HG03457 (cell line): ENCODE measurements around the gene CCL8.

ENCODE experiments used
- ATAC-seq: cut with Tn5 transposase; IDR thresholded peaks from one replicate; pipeline ENCODE4 v1.9.1; 2021; ENCODE audit warnings: moderate number of reproducible peaks; ENCODE audit not compliant: unreplicated experiment

CCL8 gene

GRCh38 chr17:34366529-34367107, 47.4 kb downstream of the CCL8 start:
- ATAC-seq: no peak

GRCh38 chr17:34367486-34368195, 48.4 kb downstream of the CCL8 start:
- ATAC-seq: no peak

DNA sequence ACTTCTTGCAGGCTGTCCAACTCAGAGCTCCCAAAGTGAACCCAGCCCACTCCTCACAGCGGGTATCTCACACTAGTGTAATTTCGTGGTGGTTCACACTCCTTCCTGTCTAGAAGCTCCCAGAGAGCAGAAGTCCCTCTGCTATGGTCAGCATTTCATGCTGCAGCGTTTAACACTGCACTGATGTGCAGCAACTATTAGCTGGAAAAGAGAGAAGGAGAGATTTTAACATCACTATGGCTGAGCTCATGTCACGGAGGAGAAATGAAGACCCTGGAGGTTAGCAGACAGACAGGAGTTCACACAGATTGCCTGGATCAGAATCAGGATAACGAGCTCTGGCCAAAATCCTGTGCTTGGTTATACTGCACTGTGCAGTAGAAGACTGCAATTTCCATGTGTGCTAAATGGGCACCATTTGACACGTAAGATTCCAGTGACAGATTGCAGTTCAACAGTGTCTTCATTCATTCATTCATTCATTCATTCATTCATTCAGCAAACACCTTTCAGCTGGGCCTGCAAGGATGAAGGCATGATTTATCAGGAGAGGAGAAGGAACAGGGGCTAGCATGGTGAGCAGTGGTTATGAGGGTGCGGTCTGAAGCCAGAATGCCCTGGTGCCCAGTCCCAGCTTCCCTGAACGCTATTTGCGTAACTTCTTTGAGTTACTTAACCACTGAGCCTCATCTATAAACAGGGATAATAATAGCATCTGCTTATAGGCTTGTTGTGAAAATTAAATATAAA, 49.1 kb downstream of the CCL8 start:
- no peak for ATAC-seq

- no peak for ATAC-seq
Measured at GRCh38 chr17:34368946-34369500, 49.8 kb downstream of the CCL8 start.

- ATAC-seq: no peak
Measured at GRCh38 chr17:34369571-34369970, 50.3 kb downstream of the CCL8 start.

DNA sequence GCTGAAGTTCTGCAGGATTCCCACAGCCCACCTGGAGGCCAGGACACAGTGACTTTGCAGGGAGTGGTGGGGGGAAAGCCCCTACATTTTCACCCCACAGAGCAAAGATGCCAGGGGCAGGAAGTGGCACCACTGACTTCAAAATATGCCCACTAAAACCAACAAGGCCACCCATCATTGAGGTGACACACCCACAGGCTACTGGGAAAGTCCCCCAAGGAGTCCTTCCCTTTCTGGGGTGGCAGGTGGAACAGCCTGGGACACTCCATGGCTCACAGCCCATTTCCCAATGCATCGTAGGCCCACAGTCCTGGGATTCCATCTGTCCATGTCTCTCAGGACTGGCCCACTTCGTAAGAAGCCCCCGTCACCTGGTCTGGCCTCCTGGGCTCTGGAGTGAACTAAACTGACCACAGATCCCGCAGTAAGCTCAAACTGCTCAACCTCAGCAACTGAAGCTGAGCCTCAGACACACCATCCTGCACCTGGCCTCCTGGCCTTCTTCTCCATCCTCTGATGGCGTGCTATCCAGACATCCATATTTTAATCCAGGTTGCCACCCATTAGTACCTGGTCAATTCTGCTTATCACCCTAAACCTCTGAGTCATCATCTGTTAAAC, 51.3 kb downstream of the CCL8 start:
- no peak for ATAC-seq

DNA sequence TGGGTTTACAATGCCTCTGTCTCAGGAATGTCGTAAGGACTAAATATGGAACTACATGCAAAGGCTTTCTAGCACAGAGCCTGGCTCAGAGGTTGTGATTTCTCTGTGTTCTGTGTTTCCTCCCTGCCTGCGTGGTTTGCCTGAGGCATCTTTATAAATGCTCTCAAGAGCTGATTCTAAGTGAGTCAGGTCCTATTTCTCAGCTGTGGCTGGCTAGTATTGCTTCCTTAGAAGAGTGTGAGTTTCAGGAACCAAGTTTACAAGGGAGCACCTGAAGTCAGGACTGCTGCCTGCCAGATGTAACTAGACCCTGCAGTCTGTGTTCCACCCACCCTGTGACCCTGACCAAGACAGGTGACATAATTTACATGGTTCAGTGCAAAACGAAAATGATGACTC, 51.8 kb downstream of the CCL8 start:
- ATAC-seq: no peak
